Loucy (cell line): ENCODE measurements around the gene IRF2BP1.

ENCODE experiments used
- EZH2phosphoT487 ChIP-seq: fragments of 200-600 bp; IDR thresholded peaks from 2 replicates; pipeline ENCODE4 v1.6.1; 2018; ENCODE audit warnings: antibody characterized with exemption, mild to moderate bottlenecking, moderate library complexity, borderline replicate concordance
- TF ChIP-seq, protein P1 (sequence below): fragments of 200-600 bp; sonication (generic); conservative IDR thresholded peaks from 2 replicates; pipeline ENCODE4 v1.5.1; 2014; ENCODE audit warnings: mild to moderate bottlenecking, antibody characterized with exemption, low read length

DNA sequence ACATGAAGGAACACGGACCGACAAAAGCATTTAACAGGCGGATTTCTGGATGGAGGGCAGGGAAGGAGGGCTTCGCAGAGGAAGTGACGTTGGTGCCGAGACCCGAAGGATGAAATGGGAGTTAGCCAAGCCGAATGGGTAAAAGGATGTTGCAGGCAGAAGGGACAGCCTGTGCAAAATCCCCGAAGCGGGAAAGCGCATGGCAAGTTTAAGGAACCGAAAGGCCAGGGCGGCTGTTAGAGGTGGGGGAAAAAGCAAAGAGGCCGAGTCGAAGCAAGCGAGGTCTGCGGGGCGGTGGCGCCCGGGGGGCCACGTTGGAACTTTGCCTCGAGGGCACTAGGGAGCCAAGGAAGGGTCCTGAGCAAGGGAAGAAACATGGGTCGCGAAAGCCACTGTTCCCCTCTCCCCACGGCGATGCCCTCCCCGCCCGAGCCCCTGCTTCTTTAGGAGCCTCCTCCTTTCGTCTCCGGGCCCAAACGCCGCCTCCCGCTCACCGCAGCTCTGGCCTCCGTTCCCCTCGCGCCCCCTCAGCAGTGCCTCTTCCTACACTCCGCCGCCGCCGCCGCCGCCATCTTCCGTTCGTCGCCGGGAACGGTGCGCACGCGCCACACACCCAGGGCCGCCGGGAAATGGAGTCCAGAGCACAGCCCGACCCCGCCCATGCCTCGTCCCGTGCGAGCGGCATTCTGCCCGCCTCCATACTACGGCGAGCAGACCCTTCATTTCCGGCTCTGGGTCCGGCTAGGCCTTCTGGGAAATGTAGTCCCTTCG is 23.2 kb downstream of the IRF2BP1 start, which contains the start of gene SYMPK:
- TF ChIP-seq EZH2phosphoT487, result no peak
- TF ChIP-seq, protein P1, sequence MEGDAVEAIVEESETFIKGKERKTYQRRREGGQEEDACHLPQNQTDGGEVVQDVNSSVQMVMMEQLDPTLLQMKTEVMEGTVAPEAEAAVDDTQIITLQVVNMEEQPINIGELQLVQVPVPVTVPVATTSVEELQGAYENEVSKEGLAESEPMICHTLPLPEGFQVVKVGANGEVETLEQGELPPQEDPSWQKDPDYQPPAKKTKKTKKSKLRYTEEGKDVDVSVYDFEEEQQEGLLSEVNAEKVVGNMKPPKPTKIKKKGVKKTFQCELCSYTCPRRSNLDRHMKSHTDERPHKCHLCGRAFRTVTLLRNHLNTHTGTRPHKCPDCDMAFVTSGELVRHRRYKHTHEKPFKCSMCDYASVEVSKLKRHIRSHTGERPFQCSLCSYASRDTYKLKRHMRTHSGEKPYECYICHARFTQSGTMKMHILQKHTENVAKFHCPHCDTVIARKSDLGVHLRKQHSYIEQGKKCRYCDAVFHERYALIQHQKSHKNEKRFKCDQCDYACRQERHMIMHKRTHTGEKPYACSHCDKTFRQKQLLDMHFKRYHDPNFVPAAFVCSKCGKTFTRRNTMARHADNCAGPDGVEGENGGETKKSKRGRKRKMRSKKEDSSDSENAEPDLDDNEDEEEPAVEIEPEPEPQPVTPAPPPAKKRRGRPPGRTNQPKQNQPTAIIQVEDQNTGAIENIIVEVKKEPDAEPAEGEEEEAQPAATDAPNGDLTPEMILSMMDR, result no peak
